Activated naive CD8-positive, alpha-beta T cell (primary cell): ENCODE results near the gene KMT5B.

Experiments used
- H3K27ac Mint-ChIP-seq: one replicate; pipeline ENCODE4 v1.8.0; 2021; ENCODE audit warnings: mixed read lengths
- H3K27me3 Mint-ChIP-seq: one replicate; pipeline ENCODE4 v1.8.0; 2021; ENCODE audit warnings: mixed read lengths
- H3K36me3 Mint-ChIP-seq: one replicate; pipeline ENCODE4 v1.8.0; 2021; ENCODE audit warnings: mixed read lengths
- H3K4me1 Mint-ChIP-seq: one replicate; pipeline ENCODE4 v1.8.0; 2021; ENCODE audit warnings: low read depth, mixed read lengths
- H3K4me3 Mint-ChIP-seq: one replicate; pipeline ENCODE4 v1.8.0; 2021; ENCODE audit warnings: mild to moderate bottlenecking, mixed read lengths
- H3K9me3 Mint-ChIP-seq: one replicate; pipeline ENCODE4 v1.8.0; 2021; ENCODE audit warnings: low read depth, mixed read lengths

KMT5B gene

GRCh38 chr11:68113986-68114385 is 99.1 kb downstream of the KMT5B start:
- H3K27ac Mint-ChIP-seq, result no peak overlapping the region
- H3K9me3 Mint-ChIP-seq, result no peaks in the 10 kb centered on the region
- no peaks in the 10 kb centered on the region for H3K27me3 Mint-ChIP-seq
- H3K36me3 Mint-ChIP-seq, result peaks cover 2% of the 10 kb centered on the region
- peaks cover 8% of the 10 kb centered on the region for H3K4me1 Mint-ChIP-seq
- no peak overlapping the region for H3K4me3 Mint-ChIP-seq

- H3K36me3 Mint-ChIP-seq, result peaks cover 5% of the 10 kb centered on the region
- no peaks in the 10 kb centered on the region for H3K4me1 Mint-ChIP-seq
- H3K27me3 Mint-ChIP-seq, result no peaks in the 10 kb centered on the region
- no peak overlapping the region for H3K27ac Mint-ChIP-seq
- no peaks in the 10 kb centered on the region for H3K9me3 Mint-ChIP-seq
- no peak overlapping the region for H3K4me3 Mint-ChIP-seq
Measured at GRCh38 chr11:68107689-68108088, 105.4 kb downstream of the KMT5B start.

- Mint-ChIP-seq H3K4me1 (peaks cover 3% of the 10 kb centered on the region), H3K27ac (no peak overlapping the region), H3K36me3 (peaks cover 5% of the 10 kb centered on the region), H3K9me3 (no peaks in the 10 kb centered on the region), H3K4me3 (no peak overlapping the region), H3K27me3 (no peaks in the 10 kb centered on the region)
Measured at GRCh38 chr11:68106165-68106940, 106.7 kb downstream of the KMT5B start.
